ENCODE results near the gene TYK2. TPM values are rescaled to one million over a fixed set of nuclear protein-coding genes. Genes with fewer than 3 reads are reported as not detected.

TYK2 gene
- total RNA-seq, 1 experiment from 2014 or later = 66.4 TPM

- TF ChIP-seq ZNF532 (CRISPR knock-in tag; IDR thresholded peaks at IDR 0.05; ENCODE audit: borderline replicate concordance) = no peak
- TF ChIP-seq EMX1 (CRISPR knock-in tag; IDR thresholded peaks at IDR 0.05) = no peak
- TF ChIP-seq, protein P1, sequence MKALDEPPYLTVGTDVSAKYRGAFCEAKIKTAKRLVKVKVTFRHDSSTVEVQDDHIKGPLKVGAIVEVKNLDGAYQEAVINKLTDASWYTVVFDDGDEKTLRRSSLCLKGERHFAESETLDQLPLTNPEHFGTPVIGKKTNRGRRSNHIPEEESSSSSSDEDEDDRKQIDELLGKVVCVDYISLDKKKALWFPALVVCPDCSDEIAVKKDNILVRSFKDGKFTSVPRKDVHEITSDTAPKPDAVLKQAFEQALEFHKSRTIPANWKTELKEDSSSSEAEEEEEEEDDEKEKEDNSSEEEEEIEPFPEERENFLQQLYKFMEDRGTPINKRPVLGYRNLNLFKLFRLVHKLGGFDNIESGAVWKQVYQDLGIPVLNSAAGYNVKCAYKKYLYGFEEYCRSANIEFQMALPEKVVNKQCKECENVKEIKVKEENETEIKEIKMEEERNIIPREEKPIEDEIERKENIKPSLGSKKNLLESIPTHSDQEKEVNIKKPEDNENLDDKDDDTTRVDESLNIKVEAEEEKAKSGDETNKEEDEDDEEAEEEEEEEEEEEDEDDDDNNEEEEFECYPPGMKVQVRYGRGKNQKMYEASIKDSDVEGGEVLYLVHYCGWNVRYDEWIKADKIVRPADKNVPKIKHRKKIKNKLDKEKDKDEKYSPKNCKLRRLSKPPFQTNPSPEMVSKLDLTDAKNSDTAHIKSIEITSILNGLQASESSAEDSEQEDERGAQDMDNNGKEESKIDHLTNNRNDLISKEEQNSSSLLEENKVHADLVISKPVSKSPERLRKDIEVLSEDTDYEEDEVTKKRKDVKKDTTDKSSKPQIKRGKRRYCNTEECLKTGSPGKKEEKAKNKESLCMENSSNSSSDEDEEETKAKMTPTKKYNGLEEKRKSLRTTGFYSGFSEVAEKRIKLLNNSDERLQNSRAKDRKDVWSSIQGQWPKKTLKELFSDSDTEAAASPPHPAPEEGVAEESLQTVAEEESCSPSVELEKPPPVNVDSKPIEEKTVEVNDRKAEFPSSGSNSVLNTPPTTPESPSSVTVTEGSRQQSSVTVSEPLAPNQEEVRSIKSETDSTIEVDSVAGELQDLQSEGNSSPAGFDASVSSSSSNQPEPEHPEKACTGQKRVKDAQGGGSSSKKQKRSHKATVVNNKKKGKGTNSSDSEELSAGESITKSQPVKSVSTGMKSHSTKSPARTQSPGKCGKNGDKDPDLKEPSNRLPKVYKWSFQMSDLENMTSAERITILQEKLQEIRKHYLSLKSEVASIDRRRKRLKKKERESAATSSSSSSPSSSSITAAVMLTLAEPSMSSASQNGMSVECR (CRISPR knock-in tag; IDR thresholded peaks at IDR 0.05; ENCODE audit: borderline replicate concordance) = 0 out of 2 replicates have a peak, but pooled peaks have one; percentile 76
- no peak for TF ChIP-seq OVOL2 (CRISPR knock-in tag; IDR thresholded peaks at IDR 0.05; ENCODE audit: borderline replicate concordance)
- TF ChIP-seq MXD4 (CRISPR knock-in tag; IDR thresholded peaks at IDR 0.05; ENCODE audit: borderline replicate concordance) = no peak
- peak; percentile 45; the same call in 1 of the 2 replicates for TF ChIP-seq ZNF232 (CRISPR knock-in tag; IDR thresholded peaks at IDR 0.05)
- no peak for TF ChIP-seq CTCF (IDR thresholded peaks at IDR 0.05)
- no peak for TF ChIP-seq TCF7 (CRISPR knock-in tag; IDR thresholded peaks at IDR 0.05; ENCODE audit: low read depth)
- no peak for TF ChIP-seq CREM (CRISPR knock-in tag; IDR thresholded peaks at IDR 0.05)
- no peak for TF ChIP-seq TEAD4 (CRISPR knock-in tag; IDR thresholded peaks at IDR 0.05)
- TF ChIP-seq JAZF1 (CRISPR knock-in tag; IDR thresholded peaks at IDR 0.05) = no peak
- TF ChIP-seq ATF2 (CRISPR knock-in tag; IDR thresholded peaks at IDR 0.05; ENCODE audit: borderline replicate concordance, low read depth) = no peak
- no peak for TF ChIP-seq ATF1 (CRISPR knock-in tag; IDR thresholded peaks at IDR 0.05)
- TF ChIP-seq, protein P2, sequence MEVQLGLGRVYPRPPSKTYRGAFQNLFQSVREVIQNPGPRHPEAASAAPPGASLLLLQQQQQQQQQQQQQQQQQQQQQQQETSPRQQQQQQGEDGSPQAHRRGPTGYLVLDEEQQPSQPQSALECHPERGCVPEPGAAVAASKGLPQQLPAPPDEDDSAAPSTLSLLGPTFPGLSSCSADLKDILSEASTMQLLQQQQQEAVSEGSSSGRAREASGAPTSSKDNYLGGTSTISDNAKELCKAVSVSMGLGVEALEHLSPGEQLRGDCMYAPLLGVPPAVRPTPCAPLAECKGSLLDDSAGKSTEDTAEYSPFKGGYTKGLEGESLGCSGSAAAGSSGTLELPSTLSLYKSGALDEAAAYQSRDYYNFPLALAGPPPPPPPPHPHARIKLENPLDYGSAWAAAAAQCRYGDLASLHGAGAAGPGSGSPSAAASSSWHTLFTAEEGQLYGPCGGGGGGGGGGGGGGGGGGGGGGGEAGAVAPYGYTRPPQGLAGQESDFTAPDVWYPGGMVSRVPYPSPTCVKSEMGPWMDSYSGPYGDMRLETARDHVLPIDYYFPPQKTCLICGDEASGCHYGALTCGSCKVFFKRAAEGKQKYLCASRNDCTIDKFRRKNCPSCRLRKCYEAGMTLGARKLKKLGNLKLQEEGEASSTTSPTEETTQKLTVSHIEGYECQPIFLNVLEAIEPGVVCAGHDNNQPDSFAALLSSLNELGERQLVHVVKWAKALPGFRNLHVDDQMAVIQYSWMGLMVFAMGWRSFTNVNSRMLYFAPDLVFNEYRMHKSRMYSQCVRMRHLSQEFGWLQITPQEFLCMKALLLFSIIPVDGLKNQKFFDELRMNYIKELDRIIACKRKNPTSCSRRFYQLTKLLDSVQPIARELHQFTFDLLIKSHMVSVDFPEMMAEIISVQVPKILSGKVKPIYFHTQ (CRISPR knock-in tag; IDR thresholded peaks at IDR 0.05) = no peak
- TF ChIP-seq ZBTB43 (CRISPR knock-in tag; IDR thresholded peaks at IDR 0.05) = 0 out of 2 replicates have a peak, but pooled peaks have one; percentile 50
- no peak for TF ChIP-seq PRRX2 (CRISPR knock-in tag; IDR thresholded peaks at IDR 0.05)
- no peak for TF ChIP-seq RELA (CRISPR knock-in tag; IDR thresholded peaks at IDR 0.05; ENCODE audit: borderline replicate concordance)
- no peak for TF ChIP-seq SOX15 (CRISPR knock-in tag; IDR thresholded peaks at IDR 0.05)
- TF ChIP-seq ESRRA (CRISPR knock-in tag; IDR thresholded peaks at IDR 0.05; ENCODE audit: borderline replicate concordance) = peak; percentile 33; the same call in 1 of the 2 replicates
- TF ChIP-seq HMGA2 (CRISPR knock-in tag; IDR thresholded peaks at IDR 0.05) = no peak
- peak; percentile 6; the same call in 1 of the 2 replicates for TF ChIP-seq ZNF121 (CRISPR knock-in tag; IDR thresholded peaks at IDR 0.05)
- TF ChIP-seq NR3C1 (CRISPR knock-in tag; conservative IDR thresholded peaks at IDR 0.05; ENCODE audit: low read depth) = peak; percentile 21; the same call in 1 of the 2 replicates
These were observed 27.4 kb downstream of the TYK2 start (continued) for GRCh38 chr19:10352764-10353671.
